Uterus (tissue), 4 donors: Measurements from ENCODE around the gene SPATA45. TPM values are rescaled to one million over a fixed set of nuclear protein-coding genes. Genes with fewer than 3 reads are reported as not detected.
"Not testable (repeated sequence)": the region's sequence is repeated elsewhere in the genome, so short reads cannot be mapped to it uniquely, and the experiment has no call there.

ENCODE experiments used
- DNase-seq, 2 donors: peaks; one replicate each; pipeline ENCODE4 v3.0.0-alpha.2; 2019 to 2020
- H3K27ac ChIP-seq, 2 donors: fragments of 200-600 bp; sonication (generic); 1 replicate in 1 of 2; 2 replicates in 1 of 2; pipeline ENCODE4 v1.5.1; 2016 to 2018
- H3K27me3 ChIP-seq, 2 donors: fragments of 200-600 bp; sonication (generic); one replicate each; pipeline ENCODE4 v1.5.1; 2018 to 2019; ENCODE audit warnings: control low read depth in 1 of 2
- H3K36me3 ChIP-seq, 2 donors: fragments of 200-600 bp; sonication (generic); one replicate each; pipeline ENCODE4 v1.5.1; 2019; ENCODE audit warnings: control low read depth in 1 of 2
- H3K4me1 ChIP-seq, 2 donors: fragments of 200-600 bp; sonication (generic); one replicate each; pipeline ENCODE4 v1.5.1; 2018 to 2019; ENCODE audit warnings: control low read depth in 1 of 2
- H3K4me3 ChIP-seq, 2 donors: fragments of 200-600 bp; sonication (generic); 1 replicate in 1 of 2; 2 replicates in 1 of 2; pipeline ENCODE4 v1.5.1; 2018 to 2019; ENCODE audit warnings: mild to moderate bottlenecking in 1 of 2
- H3K9me3 ChIP-seq, 2 donors: fragments of 200-600 bp; sonication (generic); one replicate each; pipeline ENCODE4 v1.5.1; 2019; ENCODE audit warnings: control low read depth in 1 of 2
- POLR2A ChIP-seq, 2 donors: fragments of 450-650 bp; IDR thresholded peaks; one replicate each; pipeline ENCODE4 v1.6.1; 2016; ENCODE audit warnings: antibody characterized with exemption in 2 of 2, mild to moderate bottlenecking in 1 of 2, moderate library complexity in 1 of 2
- intact Hi-C: fragments of 100-400 bp; cut with DNase I; formaldehyde crosslinking; loops from one replicate; pipeline ENCODE4 v1.15.1; 2023; ENCODE audit warnings: low total_unique reads
- total RNA-seq, 4 donors: library from RNA; depleted of rRNA in 3 of 4; stranded (reverse); fragments of >200 nt in 3 of 4; gene quantifications; one replicate each; pipeline versions ENCODE4 v1.1.0 to v1.2.4, GENCODE V29; 2014 to 2023
- TF ChIP-seq, protein P1 (sequence below), 4 experiments: fragments of 200-600 bp in 2 of 4; fragments of 450-650 bp in 2 of 4; sonication (generic) in 2 of 4; IDR thresholded peaks; one replicate each; pipeline ENCODE4 v1.5.1; 2016 to 2019; ENCODE audit warnings: antibody characterized with exemption in 4 of 4, mild to moderate bottlenecking in 2 of 4, moderate library complexity in 1 of 4
- donor health status: DM: yes; HTN: yes; CAD: no.

Gene SPATA45
- total RNA-seq, 4 donors from 2014 or later = not detected

DNA sequence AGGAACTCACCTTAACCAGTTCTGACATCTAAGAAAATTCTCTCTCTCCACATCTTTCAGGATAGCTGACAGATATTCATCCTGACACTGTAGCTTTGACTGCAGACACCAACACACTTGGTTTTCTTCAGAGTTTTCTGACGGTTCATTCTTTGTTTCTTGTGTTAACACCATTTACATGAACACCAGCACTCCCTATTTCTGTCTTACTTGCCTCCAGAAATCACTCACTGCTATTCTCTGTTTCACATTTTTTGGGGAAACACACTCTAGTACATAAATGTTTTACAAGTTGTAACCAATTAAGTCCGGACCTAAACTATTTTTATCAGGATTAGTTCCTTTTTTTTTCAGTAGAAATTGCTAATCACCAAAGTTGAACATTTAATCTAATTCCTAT lies 26.1 kb upstream of the SPATA45 start:
- H3K27me3 ChIP-seq = no peaks in the 10 kb centered on the region
- DNase-seq = no peak
- intact Hi-C loops = no loop called here
- H3K4me3 ChIP-seq = no peak overlapping the region
- H3K4me1 ChIP-seq = no peaks in the 10 kb centered on the region
- TF ChIP-seq, protein P1, sequence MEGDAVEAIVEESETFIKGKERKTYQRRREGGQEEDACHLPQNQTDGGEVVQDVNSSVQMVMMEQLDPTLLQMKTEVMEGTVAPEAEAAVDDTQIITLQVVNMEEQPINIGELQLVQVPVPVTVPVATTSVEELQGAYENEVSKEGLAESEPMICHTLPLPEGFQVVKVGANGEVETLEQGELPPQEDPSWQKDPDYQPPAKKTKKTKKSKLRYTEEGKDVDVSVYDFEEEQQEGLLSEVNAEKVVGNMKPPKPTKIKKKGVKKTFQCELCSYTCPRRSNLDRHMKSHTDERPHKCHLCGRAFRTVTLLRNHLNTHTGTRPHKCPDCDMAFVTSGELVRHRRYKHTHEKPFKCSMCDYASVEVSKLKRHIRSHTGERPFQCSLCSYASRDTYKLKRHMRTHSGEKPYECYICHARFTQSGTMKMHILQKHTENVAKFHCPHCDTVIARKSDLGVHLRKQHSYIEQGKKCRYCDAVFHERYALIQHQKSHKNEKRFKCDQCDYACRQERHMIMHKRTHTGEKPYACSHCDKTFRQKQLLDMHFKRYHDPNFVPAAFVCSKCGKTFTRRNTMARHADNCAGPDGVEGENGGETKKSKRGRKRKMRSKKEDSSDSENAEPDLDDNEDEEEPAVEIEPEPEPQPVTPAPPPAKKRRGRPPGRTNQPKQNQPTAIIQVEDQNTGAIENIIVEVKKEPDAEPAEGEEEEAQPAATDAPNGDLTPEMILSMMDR (IDR thresholded peaks at IDR 0.05) = no peak
- no peak for TF ChIP-seq POLR2A (IDR thresholded peaks at IDR 0.05)
- no peak overlapping the region for H3K27ac ChIP-seq
- no peaks in the 10 kb centered on the region for H3K9me3 ChIP-seq
- no peaks in the 10 kb centered on the region for H3K36me3 ChIP-seq

DNA sequence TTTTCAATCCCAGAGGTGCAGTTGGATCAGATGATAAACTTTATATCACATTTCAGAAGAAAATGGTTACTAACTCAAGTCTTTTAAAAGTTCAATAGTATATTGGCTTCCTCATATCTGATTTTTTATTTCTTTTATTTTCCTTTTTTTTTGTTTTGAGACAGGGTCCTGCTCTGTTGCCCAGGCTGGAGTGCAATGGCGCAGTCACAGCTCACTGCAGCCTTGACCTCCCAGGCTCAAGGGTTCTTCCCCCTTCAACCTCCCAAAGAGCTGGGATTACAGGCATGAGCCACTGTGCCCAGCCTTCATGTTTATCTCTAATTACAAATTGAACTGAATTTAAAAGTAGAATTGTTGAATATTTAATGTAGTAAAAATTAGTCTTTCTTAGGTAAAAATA lies 24.5 kb upstream of the SPATA45 start:
- no peak overlapping the region for H3K4me3 ChIP-seq
- DNase-seq = no peak
- no peaks in the 10 kb centered on the region for H3K27me3 ChIP-seq
- H3K4me1 ChIP-seq = no peaks in the 10 kb centered on the region
- intact Hi-C loops = no loop called here
- H3K36me3 ChIP-seq = no peaks in the 10 kb centered on the region
- H3K27ac ChIP-seq = no peak overlapping the region
- no peaks in the 10 kb centered on the region for H3K9me3 ChIP-seq
- TF ChIP-seq, protein P1 (IDR thresholded peaks at IDR 0.05) = no peak
- TF ChIP-seq POLR2A (IDR thresholded peaks at IDR 0.05) = no peak

DNA sequence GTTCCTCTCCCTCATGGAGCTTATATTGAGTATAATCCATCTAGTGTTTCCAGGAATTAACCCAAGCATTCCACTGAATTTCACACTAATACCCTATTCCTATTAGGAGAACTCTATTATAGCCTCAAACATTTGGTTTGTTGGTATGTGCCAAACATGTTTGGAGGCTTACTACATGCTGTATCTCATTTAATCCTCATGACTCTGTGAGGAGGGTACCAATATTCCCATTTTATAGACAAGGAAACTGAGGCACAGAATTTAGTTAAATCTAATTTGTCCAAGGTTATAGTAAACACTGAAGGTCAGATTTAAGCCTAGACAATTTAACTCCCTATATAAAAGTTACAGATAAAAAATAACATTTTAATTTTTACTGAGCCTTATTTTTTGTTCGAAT lies 19.7 kb upstream of the SPATA45 start:
- intact Hi-C loops = no loop called here
- no peak for TF ChIP-seq POLR2A (IDR thresholded peaks at IDR 0.05)
- TF ChIP-seq, protein P1 (IDR thresholded peaks at IDR 0.05) = no peak
- no peak overlapping the region for H3K27ac ChIP-seq
- no peak for DNase-seq
- H3K9me3 ChIP-seq = no peaks in the 10 kb centered on the region
- no peaks in the 10 kb centered on the region for H3K36me3 ChIP-seq
- H3K27me3 ChIP-seq = no peaks in the 10 kb centered on the region
- no peak overlapping the region for H3K4me3 ChIP-seq
- H3K4me1 ChIP-seq = no peaks in the 10 kb centered on the region

DNA sequence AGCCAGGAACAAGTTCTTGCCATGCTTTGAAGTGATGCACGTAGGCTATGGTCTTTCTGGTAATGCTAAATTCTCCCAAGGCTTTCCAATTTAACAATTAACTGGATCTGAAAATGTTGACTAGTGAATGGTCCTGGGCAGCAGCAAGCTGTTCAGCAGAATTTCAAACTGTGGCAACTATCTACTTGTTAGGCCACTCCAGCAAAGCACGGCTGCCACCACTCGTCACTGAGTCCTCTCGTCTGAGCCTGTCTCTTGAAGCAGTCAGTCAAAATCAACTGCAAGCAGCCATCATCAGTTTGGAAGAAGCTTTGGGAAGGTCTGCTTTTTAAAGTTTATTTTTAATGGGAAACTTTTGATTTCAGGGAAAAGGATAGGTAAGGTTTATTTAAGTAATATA lies 16.8 kb upstream of the SPATA45 start:
- Histone ChIP-seq H3K27me3 (no peaks in the 10 kb centered on the region), H3K4me1 (no peaks in the 10 kb centered on the region), H3K4me3 (no peak overlapping the region), H3K9me3 (no peaks in the 10 kb centered on the region), H3K36me3 (no peaks in the 10 kb centered on the region), H3K27ac (no peak overlapping the region)
- no peak for TF ChIP-seq POLR2A (IDR thresholded peaks at IDR 0.05)
- TF ChIP-seq, protein P1 (IDR thresholded peaks at IDR 0.05) = no peak
- no peak for DNase-seq
- intact Hi-C loops = no loop called here

DNA sequence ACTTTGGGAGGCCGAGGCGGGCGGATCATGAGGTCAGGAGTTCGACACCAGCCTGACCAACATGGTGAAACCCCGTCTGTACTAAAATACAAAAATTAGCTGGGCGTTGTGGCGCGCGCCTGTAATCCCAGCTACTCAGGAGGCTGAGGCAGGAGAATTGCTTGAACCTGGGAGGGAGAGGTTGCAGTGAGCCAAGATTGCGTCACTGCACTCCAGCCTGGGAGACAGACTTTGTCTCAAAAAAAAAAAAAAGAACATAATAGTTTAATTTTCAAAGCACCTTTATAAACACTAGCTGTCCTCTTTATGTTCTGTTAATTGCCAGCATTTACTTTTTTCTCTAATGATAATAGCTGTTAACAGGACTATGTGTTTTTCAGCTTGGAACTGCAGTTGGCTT lies 15.9 kb upstream of the SPATA45 start:
- H3K27me3 ChIP-seq, H3K4me3 ChIP-seq, H3K4me1 ChIP-seq, H3K9me3 ChIP-seq, DNase-seq, H3K36me3 ChIP-seq, intact Hi-C loops, H3K27ac ChIP-seq: not testable (repeated sequence)

DNA sequence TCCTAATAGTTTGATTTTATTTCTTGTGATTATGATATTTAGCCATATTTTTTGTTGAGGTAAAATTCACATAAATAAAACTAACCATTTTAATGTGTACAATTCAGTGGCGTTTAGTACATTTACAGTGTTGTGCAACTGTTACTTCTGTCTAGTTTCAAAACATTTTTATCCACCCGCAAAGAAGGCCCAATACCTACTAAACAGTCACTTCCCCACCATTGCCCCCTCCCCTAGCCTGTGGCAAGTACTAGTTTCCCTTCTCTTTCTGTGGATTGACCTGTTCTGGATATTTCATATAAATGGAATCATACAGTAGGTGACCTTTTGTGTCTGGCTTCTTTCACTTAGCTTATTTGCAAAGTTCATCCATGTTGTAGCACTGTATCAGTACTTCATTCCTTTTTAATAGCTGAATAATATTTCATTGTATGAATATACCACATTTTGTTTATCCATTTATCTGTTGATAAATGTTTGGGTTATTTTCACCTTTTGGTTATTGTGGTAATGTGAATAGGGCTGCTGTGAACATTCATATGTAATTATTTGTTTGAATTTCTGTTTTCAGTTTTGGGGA lies 14.8 kb upstream of the SPATA45 start:
- Histone ChIP-seq H3K36me3 (no peaks in the 10 kb centered on the region), H3K27ac (no peak overlapping the region), H3K9me3 (no peaks in the 10 kb centered on the region), H3K4me3 (no peak overlapping the region), H3K4me1 (no peaks in the 10 kb centered on the region), H3K27me3 (no peaks in the 10 kb centered on the region)
- TF ChIP-seq, protein P1 (IDR thresholded peaks at IDR 0.05) = no peak
- TF ChIP-seq POLR2A (IDR thresholded peaks at IDR 0.05) = no peak
- no peak for DNase-seq
- intact Hi-C loops = no loop called here
